DND-41 (cell line): ENCODE data around the gene SNRNP70.

Experiments
- CTCF ChIP-seq: IDR thresholded peaks from 2 replicates; pipeline ENCODE4 v1.5.1; 2012; ENCODE audit warnings: borderline replicate concordance, low read length, moderate library complexity, mild to moderate bottlenecking; ENCODE audit not compliant: poor library complexity, severe bottlenecking; ENCODE audit errors: extremely low read depth
- EZH2 ChIP-seq: IDR thresholded peaks from 3 replicates; pipeline ENCODE4 v1.6.1; 2012; ENCODE audit warnings: borderline replicate concordance, low read depth, mild to moderate bottlenecking, moderate library complexity, low read length, inconsistent platforms; ENCODE audit not compliant: severe bottlenecking

GRCh38 chr19:49150944-49151243, 65.6 kb downstream of the SNRNP70 start:
- TF ChIP-seq EZH2 (no peak), CTCF (no peak)
